HG03521 (cell line): ENCODE measurements around the gene NKX2-4.
"Not testable (repeated sequence)": the region's sequence is repeated elsewhere in the genome, so short reads cannot be mapped to it uniquely, and the experiment has no call there.

Source experiments
- ATAC-seq: cut with Tn5 transposase; IDR thresholded peaks from one replicate; pipeline ENCODE4 v1.9.1; 2021; ENCODE audit warnings: mild to moderate bottlenecking, moderate library complexity; ENCODE audit not compliant: unreplicated experiment

NKX2-4 gene

DNA sequence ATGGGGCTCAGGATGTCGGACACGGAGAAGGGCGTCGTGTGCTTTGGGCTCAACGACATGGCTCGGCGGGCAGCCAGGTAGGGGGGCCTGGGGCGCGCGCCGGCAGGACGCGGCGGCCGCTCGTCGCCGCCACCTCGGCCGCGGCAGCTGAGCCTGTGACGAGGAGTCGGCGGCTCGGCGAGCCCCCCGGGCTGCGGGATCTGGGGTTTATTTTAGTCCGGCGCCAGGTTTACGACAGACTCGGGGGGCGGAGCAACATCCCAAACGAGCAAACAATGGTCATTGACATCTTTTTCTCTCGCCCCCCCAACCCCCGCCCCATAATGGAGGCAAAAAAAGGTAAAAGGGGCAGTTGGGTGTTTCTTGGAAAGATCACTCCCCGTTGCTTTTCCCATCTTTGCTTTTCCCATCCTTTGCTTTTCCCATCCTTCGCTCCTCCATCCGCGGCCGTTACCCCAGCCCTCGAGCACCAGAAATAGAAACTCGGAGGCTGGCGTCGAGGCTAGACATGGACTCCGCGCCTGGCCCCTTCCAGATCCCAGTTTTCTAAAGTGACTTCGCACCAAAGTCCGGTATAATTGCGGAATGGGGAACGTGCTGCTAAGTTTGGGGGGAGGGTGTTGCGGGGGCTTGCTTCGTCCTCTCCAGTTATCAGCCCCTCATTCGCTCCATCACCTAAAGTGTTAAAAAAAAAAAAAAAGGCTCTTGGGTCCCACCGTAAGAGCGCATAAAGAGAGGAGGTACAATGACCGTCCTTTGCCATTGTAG lies at the start of gene NKX2-4:
NKX2-4 (minus strand) TSS at position 186 of the 768 bp plus-strand sequence; CDS start at position 59, 127 bp downstream.
- no peak for ATAC-seq

DNA sequence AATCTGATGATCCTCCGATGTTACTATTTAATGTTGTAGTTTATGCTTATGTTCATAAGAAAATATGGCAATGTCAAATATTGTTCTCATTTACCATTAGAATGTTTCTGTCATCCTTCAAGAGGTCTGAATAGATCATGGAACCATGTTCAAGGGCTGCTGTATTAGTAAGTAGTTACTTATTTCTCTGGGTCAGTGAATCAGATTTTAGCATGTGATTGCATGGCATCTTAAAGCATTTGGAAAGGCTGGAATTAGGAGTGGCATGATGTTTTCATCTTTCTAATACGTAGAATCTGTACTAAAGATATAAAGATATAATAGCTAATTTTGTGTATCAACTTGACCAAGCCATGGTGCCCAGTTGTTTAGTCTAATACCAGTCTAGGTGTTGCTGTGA lies 40.5 kb upstream of the NKX2-4 start:
- ATAC-seq, result no peak

DNA sequence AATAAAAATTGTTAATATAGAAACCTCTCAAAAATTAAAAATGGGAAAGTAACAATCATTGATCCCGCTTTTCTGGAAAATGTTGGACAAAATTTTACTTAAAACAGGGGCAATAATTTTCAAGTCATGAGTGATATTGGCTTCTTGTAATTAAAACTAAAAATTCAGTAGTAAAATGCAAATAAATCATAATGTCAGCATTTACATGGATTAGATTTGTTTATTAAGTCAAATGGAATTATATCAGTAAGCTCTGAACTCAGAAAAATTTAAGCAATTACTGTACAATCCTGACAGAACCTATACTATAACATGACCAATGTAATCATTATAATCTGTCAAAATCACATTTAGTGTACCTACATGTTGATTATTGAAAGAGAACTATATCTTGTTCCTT lies 39.9 kb upstream of the NKX2-4 start:
- ATAC-seq, result no peak

DNA sequence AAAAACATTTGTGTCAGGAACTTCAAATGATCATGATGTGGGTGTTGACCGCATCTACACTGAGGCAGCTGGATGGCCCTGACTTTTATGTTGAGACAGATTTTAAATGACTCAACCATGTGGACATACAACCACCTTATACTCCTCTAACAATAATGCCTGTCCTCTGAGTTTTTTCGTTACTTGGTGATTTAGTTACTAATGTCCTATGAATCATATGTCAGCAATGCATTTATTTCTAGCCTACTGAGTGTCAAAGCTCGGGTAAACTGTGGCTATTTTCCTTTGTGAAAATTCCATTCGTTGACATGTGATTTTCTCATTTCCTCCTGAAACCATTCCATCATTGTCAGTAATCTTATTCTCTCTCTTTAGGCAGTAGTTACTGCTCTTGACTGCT lies 38.9 kb upstream of the NKX2-4 start:
- no peak for ATAC-seq

DNA sequence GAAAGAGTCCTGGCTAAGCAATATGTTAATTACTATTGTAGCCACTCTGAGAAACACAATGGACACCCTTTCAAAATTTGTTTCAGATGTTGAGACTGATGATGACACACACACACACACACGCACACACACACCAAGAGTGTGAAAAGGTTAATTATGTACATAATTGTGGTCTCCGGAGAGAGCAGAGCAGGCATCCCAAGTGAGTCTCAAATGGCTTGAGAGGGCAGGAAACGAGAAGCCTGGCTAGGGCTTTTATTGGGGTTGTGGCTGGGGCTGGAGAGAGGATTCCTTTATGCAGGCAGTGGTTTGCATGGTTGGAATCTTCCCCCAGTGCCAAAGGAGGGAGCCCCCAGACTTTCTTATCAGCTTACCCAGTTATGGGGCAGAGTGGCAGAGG lies 38.2 kb upstream of the NKX2-4 start:
- no peak for ATAC-seq

DNA sequence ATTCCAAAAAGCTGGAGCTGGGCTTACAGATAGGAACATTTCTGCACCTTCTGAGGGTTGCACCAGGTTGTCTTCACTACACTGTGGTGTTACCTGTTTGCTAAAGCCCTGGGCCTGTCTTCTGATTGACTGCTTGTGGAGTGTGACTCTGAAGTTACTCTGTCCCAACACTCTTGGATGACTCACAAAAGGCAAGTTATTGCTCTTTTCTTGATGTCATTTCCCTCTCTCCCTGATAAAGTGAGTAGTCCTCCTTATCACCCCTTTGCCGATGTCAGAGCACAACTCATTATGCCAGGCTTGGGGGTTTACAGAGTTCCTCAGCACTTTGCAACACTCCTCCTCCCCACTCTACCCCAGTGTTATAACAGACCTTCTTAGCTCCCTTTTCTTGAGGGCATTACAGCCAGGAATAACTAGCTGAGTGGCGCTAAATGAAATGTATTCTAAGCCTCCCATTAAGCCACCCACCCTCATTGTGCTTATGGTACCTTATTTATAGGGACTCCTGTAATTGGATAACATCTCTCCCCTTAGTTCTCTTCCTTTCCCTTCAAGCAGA lies 36.1 kb upstream of the NKX2-4 start:
- no peak for ATAC-seq

DNA sequence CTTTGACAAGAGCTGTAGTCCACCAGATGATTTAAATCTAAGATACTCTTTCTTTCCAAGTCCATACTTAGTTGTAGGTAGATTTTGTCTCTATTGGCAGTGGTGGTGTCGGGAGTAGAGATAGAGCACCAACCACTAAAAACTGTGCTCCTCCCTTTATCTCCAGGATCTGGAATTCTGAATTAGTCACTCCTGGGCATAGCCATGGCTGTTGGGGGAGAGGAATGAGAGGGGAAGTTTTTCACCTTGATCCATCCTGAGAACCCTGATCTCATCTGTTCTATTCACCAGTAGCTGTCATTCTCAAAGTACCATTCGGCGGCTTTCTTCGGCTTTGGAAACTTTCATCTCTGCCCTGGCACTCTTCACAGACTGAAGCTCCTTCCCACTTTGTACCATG lies 35.6 kb upstream of the NKX2-4 start:
- ATAC-seq, result no peak

DNA sequence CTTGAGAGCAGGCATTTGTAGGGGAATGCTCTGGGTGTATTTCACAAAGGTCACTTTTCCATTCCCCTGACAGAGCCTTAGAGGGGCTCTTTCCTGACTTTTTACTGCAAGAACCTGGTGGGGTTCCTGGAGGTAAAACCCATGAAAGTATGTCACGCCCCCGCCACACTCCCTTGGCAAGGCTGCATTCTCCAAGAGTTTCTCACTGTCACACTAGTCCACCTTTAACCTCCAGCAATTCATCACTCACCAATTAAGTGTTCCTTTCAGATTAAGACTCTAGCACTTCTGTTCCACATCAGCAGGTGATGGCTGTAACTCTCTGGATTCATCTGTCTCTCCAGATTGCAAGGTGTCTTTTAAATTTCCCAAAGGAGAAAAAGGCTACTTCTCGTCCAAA lies 32.7 kb upstream of the NKX2-4 start:
- ATAC-seq, result no peak

DNA sequence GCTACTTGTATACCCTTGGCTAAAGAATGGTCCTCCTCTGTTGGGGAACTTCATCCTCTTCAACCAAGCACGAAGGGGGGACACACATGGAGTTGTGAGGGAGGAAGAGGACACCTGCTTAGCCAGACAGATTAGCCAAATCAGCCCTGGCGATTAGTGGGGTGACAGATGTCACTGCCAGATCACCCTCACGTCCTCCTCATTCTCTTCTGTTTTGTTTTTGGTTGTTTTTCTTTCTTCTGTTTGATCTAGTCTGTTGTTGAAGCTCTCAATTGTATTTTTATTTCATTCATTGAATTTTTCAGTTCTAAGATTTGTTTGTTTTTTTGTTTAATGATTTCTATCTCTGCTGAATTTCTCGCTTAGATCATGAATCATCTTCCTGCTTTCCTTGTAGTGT lies 27.5 kb upstream of the NKX2-4 start:
- no peak for ATAC-seq

DNA sequence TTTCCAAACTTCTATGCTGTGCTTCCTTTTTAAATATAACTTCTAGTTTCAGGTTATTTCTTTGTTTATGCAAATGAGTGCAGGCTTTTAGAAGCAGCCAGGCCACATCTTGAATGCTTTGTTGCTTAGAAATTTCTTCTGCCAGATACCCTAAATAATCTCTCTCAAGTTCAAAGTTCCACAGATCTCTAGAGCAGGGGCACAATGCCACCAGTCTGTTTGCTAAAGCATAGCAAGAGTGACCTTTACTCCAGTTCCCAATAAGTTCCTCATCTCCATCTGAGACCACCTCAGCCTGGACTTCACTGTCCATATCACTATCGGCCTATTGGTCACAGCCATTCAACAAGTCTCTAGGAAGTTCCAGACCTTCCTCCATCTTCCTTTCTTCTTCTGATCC lies 26.4 kb upstream of the NKX2-4 start:
- not testable (repeated sequence) for ATAC-seq

DNA sequence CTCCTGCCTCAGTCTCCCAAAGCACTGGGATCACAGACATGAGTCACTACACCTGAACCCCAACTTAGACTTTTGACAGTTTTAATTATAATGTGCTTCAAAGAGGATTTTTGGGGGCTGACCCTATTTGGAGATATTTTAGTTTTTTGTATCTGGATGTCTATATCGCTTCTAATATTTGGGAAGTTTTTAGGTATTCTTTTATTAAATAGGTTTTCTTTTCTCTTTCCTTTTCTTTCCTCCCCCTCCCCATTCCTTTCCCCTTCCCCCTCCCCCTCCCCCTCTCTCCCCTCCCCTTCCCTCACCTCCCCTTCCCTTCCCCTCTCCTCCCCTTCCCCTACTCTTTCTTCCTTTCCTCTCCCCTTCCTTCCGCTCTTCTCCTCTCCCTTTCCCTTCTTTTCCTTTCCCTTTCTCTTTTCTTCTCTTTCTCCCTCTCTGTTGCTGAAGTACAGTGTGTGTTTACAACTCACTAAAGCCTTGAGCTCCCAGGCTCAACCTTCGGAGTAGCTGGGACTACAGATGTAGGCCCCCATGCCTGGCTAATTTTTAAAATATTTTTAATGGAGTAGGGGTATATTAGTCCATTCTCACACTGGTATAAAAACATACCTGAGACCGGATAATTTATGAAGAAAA lies 24.4 kb upstream of the NKX2-4 start:
- ATAC-seq, result no peak

DNA sequence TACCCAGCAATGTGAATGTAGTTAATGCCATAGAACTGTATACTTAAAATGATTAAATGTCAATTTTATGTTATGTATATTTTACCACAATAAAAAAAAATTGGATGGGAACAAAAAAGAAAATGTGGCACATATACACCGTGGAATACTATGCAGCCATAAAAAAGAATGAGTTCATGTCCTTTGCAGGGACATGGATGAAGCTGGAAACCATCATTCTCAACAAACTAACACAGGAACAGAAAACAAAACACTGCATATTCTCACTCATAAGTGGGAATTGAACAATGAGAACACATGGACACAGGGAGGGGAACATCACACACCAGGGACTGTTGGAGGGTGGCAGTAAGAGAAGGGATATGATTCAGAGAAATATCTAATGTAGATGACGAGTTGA lies 21.8 kb upstream of the NKX2-4 start:
- ATAC-seq, result not testable (repeated sequence)

DNA sequence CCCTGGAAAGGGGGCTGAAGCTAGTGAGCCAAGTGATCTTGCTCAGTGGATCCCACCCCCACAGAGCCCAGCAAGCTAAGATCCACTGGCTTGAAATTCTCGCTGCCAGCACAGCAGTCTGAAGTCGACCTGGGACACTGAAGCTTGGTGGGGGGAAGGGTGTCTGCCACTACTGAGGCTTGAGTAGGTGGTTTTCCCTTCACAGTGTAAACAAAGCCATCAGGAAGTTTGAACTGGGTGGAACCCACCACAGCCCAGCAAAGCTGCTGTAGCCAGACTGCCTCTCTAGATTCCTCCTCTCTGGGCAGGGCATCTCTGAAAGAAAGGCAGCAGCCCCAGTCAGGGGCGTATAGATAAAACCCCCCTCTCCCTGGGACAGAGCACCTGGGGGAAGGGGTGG lies 16.7 kb upstream of the NKX2-4 start:
- ATAC-seq, result not testable (repeated sequence)

DNA sequence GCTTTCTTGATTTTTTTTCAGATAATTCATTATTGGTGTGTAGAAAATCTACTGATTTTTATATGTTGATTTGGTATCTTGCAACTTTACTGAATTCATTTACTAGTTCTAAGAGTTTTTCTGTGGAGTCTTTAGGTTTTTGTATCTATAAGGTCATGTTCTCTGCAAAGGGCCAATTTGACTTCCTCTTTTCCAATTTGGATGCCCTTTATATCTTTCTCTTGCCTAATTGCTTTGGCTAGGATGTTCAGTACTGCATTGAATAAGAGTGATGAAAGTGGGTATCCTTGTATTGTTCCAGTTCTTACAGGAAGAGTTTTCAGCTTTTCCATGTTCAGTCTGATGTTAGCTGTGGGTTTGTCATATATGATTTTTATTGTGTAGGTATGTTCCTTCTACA lies 14.4 kb upstream of the NKX2-4 start:
- ATAC-seq, result no peak

DNA sequence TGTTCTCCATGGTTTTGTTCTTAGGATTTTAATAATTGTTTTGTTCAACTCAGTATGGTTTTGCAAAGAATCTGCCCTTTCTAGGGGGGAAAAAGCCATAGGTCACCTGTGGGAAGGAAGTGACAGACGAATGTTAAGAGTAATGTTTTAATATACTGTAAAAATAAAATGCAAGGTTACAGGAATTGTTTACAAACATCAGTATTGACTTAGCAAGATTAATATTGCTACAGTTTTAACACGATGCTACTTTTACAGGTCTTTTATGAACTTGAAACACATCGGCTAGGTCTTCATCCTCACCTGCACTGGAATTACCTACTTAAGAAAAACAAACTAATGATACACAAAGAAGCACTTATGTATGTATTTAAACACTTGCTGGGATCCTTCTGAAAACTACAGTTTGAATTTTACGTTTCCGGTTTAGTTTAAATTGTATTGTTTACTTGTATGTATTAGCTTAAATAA lies 1.7 kb upstream of the NKX2-4 start:
- no peak for ATAC-seq

DNA sequence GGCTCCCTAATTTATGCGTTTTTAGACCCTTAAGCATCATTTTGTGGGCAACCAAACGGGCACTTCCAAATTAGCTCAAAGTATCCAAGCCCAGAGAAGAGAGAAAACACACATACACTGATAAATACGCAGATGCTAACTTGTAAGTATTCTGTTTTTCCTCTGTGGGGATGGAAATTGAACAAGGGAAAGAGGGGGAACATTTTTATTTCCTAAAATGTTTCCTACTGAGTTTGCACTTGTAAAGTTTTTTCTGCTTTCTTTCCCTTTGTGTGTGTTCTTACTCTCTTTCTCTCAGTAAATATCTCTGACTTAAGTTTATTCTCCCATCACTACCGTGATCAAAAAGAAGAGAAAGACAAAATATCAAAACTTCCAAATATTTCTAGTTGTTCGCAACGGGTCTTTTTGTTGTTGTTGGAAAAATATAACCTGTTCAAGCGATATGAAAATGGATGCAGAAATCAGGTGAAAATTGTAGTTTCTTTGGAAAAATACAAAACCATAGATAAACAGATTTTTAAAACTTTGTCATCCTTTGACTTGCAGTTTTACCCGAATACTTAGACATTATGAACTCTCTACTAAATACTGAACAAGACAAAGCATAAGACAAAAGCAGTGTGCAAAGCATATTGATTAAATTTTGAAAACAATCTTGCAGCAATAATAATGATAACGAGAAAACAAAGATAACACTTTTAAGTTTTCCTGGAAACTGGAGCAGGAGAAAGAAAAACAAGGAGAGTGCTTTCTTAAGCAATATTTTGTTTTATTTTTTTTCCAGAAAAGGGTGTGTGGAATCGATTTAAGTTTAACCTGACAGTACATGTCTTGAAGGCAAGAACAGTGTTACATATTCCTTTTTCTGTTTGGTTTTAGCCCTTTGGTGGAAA lies 1.0 kb upstream of the NKX2-4 start:
- no peak for ATAC-seq

DNA sequence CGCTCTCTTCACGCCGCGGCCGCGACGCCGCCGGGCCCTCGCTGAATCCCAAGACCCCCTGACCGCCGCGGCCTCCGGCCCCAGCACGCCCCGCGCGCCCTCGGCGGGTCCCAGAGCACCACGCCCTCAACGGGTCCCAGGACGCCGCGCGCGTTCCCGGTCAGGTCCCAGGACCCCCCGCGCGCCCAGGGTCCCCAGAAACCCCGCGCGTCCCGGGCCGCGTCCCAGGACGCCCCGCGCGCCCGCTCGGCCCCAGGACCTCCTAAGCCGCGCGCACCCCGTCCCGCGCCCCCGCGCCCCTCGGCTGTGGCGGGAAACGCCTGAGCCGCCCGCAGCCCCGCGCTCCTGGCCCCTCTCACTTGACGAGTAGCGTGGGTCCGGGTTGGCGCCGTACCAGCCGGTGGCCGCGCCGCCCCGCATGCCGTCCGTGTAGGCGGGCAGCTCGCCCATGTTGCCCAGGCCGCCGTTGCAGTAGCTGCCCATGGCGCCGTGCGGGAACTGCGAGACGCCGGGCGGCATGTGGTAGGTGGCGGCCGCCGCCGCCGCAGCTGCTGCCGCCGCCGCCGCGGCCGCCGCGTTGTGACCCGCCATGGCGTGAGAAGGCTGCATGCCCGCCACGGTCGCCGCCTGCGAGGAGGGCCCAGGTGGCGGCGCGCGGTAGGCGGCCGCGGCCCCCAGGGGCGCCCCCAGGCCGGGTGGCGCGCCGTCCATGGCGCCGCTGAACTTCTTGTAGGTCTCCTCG lies 556 bp downstream of the NKX2-4 start:
- ATAC-seq, result no peak

DNA sequence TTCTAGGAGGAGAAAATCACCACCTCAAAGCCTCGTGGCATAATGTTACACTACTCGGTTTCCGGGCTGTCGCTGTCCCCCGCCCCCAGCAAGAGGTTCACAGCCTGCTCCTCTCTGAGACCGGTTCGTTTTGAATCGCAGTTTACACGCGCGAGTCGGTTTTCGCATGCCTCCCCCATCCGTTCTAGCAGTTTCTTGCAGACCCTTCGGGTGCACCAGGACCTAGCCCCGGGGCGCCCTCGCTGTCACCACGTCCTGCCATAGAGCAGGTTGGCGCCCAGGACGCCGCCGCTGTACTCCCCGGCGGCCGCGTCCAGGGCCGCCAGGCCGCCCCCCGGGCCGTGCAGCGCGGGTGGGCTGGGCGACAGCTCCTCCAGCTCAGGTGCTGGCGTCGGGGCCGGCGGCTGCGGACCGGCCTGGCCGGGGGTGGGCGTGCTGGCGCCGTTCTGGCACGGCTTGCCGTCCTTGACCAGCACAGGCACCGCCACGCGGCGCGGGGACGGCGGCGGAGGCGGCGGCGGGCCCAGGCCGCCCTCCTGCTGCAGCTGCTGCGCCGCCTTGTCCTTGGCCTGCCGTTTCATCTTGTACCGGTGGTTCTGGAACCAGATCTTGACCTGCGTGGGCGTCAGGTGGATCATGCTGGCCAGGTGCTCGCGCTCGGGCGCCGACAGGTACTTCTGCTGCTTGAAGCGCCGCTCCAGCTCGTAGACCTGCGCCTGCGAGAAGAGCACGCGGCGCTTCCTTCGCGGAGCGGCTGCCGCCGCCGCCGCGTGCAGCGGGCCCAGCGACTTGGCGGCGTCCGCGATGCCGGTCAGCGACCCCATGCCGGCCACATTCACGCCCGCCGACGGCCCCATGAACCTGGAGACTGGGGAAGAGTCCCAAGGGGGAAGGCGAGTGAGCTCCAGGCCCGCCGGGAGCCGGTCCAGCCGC lies 1.4 kb downstream of the NKX2-4 start:
- no peak for ATAC-seq

DNA sequence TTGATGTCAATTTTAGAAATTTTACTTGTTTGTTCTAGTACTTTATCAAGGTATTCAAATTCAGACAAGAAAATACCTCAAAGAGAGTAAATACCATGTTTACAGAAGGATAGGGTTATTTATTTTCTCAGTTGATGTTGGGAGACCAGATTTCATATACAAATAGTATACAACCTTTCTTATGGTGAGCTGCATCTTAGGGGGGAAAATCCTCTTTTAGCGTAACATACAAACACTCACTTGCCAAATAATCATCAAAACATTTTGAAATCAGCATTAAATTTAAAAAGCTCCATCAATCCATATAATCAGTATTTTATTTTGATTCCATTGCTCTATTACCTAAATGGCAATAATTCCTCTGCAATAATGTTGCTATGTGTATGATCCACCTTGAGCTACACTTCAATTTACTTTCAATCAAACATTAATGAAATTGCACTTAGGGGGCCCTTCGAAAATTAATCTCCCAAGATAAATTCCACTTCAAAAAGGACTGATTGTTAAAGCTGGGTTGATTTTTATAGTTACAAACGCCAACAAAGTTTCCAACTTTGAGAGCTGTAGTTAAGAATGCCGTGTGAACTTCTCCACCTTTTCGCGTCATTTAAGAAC lies 2.2 kb downstream of the NKX2-4 start:
- no peak for ATAC-seq
